GM12892 (cell line): ENCODE data around the gene TAF15.

Experiments
- POLR2A ChIP-seq: IDR thresholded peaks from 2 replicates; pipeline ENCODE4 v1.6.1; 2011; ENCODE audit warnings: low read depth, low read length, control low read depth
- POLR2AphosphoS5 ChIP-seq: IDR thresholded peaks from 2 replicates; pipeline ENCODE4 v1.6.1; 2011; ENCODE audit warnings: low read depth, low read length, control low read depth
- TAF1 ChIP-seq: IDR thresholded peaks from 2 replicates; pipeline ENCODE4 v1.6.1; 2011; ENCODE audit warnings: low read depth, mild to moderate bottlenecking, control low read depth, low read length, borderline replicate concordance

- TF ChIP-seq POLR2AphosphoS5: no peak
- TF ChIP-seq POLR2A: no peak
- no peak for TF ChIP-seq TAF1
Observed at GRCh38 chr17:35769895-35770486, 39.3 kb upstream of the TAF15 start.
